CD4-positive, alpha-beta T cell treated with Interferon alpha-2 for 1 hour (primary cell): ENCODE measurements around the gene CFAP74.

ENCODE experiments used
- DNase-seq, 2 donors: peaks; one replicate each; pipeline ENCODE4 v3.0.0-alpha.2; 2020 to 2022

The CFAP74 gene

GRCh38 chr1:1967151-1967550 lies 36.4 kb downstream of the CFAP74 start:
- no peak for DNase-seq

DNA sequence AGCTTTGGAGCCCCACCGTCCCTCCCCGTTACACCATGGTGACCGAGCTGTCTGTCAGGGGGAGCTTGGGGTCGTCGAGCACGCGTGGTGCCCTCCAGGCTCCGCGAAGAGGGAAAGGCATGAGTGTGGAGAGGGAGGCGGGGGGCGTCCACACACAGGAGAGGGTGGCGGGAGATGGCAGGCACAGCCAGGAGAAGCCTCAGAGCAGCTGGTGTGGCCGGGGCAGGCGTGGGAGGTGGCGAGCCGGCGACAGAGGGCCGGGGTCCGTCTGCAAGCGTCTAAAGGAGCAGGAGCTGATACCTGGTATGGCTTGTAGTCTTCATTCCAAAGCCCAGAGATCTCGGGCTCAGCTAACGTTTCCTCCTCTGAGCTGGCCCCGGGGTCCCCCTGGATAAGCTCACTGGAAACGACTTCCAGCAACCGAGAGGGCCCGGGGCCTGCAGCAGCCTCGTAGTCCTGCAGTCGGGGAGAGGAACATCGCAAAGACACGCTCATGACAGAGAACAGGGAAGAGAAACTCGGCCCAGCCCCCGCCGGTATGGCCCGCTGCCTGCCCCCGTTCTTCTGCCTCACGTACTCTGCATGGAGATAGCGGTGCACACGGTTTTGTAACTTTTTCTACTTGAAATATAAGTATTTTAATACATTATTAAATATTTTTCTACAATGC lies 37.4 kb downstream of the CFAP74 start:
- no peak for DNase-seq

DNA sequence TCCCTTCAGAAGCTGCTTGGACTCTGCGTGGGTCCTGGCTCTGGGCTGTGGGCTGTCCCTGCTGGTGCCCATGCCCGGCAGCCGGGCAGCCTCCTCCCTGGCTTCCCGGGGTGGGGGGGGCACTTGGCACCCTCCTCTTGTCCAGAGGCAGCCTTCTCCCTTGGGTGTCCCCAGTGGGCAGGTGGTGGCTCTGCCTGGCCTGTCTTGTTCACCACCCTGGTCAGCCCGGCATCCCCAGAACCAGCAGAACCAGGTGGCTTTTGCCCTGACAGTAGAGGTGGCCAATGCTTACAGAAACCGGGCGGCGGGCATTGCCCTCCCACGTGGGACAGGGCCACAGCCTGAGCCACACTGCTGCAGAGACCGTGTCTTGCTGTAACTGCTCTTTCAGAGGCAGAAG lies 38.0 kb downstream of the CFAP74 start:
- no peak for DNase-seq

GRCh38 chr1:1964811-1965210 lies 38.8 kb downstream of the CFAP74 start:
- no peak for DNase-seq

DNA sequence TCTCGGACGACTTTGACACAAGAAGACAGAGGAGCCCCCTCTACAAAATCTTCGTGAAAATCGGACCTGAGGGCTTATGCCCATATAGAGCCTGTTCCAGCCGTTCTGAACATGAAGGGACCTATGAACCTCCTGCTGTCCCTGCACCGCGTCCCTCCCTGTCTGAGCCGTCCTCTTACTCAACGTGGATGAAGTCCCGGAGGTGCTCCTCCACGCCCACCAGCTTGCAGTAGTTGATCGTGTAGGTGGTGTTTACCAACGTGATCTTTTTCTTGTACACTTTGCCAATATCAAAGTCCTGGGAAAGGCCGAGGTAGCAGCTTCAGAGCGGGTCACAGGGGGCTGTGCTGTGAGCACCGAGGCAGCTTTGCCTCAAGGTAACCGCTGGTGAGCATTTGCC lies 40.0 kb downstream of the CFAP74 start:
- DNase-seq: no peak

GRCh38 chr1:1962752-1963151 lies 40.8 kb downstream of the CFAP74 start:
- DNase-seq: no peak

- no peak for DNase-seq
Observed at GRCh38 chr1:1960480-1961196, 42.9 kb downstream of the CFAP74 start.

DNA sequence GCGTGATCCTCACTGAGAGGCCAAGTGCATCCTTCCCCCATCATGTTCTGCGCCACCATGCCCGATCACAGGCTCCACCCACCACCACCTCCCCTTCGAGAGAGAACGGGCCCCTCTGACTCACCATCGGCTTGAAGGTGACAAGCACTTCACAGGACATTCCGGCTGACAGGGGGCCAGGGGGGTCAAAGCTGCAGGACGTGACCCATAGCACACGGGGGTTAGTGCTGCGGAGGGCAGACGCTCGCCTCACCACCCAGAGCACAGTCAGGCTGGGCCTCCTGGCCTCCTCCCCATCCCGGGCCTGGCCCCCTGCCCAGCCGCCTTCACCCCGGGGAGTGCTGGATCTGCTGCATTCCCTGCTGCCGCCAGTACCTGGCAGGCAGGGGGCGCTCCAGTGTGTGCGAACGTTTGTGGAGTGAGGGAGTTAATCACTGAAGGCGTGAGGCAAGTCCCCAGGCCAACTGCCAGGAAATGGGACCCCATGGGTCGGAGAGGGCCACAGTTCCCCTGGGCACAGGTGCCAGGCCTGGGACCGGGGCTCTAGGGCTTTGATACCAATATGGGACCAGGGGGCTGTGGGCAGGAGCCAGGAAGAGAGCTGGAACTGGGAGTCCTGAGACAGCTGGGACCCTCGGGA lies 43.6 kb downstream of the CFAP74 start:
- peak; percentile 41 to 63 for DNase-seq

GRCh38 chr1:1959459-1959839 lies 44.1 kb downstream of the CFAP74 start:
- no peak for DNase-seq

- DNase-seq: no peak
Observed at GRCh38 chr1:1958071-1958541, 45.5 kb downstream of the CFAP74 start.

DNA sequence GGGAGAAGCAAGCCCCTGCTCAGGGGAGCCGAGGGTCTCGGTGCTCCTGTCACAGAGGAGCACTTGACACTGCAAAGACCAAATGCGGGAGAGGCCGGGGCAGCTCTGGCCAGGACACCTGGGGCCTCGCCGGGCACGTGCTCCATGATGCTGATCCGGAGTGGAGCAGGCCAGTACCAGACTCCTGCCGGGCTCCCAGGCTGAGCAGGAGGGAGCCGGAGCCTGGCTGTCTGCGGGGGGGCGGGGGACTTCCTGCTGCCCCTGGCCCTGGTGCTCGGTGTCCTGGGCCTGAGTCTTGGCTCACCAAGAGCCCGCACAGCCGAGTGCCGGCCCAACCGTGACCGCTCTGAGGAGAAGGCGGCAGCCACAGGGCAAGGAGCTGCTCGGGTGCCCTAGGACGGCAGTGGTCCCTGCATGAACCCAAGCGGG lies 46.0 kb downstream of the CFAP74 start:
- DNase-seq: no peak

DNA sequence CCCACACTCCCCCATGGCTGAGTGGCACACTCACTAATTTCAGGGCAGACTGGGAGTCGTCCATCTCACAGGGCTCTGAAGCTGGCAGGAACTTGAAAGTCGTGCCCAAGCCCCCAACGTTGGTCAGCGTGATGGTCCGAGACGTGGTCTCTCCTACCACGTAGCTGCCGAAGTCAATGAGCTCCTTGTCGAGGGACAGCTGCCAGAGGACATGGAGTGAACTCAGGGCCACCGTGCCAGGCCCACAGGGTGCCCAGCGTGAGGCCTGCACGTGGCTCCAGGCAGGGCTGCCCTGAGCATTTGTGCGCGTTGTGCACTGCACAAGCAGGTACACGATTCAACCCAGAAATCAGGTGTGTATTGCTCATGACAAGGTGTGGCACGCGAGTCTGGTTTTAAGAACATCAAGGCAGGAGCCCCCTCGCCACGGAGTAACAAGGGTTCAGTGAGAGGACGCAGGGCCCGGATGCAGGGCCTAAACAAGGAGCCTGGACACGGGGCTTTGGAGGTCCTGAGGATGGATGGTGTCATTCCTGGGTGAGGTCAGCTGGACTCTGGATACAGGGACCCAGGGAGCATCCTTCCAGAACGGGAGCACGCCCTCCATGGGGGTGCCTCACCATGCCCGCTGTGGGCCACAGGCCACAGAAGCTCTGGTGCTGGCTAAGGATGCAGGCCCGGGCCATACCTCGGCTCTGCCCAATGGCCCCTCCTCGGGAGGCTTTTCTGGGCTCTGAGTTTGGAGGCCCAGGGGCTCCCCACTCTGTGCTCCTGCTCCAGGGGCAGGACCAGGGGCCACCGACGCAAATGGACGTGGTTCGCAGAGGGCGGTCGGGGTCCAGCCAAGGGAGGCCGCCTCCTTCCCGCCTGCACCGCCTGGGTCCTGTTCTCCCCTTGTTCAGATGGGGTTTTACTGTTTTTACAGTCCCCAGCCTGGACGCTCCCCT lies 46.7 kb downstream of the CFAP74 start:
- no peak for DNase-seq

DNA sequence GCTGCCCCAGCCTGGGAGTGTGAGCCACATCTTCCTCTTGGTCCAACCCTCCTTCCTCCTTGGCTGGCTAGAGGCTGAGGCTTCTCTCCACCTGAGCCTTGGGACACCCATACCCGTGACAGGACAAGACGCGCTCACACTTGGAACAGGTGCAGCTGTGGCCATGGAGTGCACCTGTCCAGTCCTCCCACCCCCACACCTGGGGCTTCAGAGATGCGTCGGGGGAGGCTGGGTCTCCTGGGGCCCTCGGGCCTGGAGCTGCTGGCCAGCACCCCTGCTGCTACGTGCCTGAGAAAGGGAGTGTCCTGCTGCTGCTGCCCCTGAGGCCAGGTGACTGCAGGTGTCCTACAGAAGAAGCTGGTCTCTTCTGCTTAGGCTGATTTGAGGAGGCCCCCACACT lies 47.5 kb downstream of the CFAP74 start:
- no peak for DNase-seq

DNA sequence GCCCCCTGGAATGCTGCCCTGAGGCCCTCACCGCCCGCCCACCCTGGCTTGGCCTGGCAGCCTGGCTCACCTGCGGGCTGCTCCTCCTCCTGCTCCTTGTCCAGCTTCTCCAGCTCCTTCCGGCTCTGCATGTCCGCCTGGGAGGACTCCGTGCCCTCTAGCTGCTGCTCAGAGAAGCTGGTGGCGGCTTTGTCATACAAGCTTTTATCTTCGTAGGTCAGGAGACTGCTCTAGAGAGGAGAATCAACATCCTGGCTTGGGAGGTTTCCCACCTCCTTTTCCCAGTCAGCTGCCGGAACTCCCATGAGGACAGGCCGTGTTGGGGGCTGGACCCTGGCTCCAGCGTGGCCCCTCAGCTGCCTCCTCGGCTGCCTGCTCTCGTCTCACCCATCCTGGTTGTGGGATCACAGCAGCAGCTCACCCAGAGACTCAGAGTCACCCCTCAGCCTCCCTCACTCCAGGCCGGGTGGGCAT lies 47.9 kb downstream of the CFAP74 start:
- DNase-seq: no peak

DNA sequence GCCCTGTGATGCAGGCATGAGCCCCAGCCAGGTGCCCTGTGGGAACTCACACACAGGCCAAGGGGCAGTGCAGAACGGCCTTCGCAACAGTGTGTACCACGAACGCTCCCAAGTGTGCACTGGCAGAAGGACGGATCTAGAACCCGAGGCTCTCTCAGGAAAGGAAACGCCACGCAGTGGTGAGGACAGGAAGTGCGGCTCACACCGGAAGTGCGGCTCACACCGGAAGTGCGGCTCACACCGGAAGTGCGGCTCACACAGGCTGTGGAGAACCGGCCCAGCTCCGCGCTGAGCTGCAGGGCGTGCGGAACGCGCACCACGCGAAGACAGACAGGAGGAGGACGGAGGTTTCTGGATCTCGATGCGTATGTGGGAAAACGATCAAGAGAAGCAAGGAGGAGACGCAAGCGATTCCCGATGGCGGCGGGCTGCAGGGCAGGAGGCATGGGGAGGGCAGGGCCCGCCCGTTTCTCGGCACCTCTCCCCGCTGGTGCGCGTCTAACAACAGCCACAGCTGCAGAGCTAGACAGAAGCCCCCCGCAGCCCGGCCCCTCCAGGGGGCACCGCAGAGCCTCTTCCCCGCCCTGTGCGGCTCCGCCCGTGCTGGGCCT lies 48.6 kb downstream of the CFAP74 start:
- no peak for DNase-seq

- DNase-seq: no peak
Observed at GRCh38 chr1:1954015-1954414, 49.6 kb downstream of the CFAP74 start.

GRCh38 chr1:1950940-1951339 lies 52.6 kb downstream of the CFAP74 start:
- DNase-seq: no peak

- DNase-seq: no peak
Observed at GRCh38 chr1:1948783-1949182, 54.8 kb downstream of the CFAP74 start.

DNA sequence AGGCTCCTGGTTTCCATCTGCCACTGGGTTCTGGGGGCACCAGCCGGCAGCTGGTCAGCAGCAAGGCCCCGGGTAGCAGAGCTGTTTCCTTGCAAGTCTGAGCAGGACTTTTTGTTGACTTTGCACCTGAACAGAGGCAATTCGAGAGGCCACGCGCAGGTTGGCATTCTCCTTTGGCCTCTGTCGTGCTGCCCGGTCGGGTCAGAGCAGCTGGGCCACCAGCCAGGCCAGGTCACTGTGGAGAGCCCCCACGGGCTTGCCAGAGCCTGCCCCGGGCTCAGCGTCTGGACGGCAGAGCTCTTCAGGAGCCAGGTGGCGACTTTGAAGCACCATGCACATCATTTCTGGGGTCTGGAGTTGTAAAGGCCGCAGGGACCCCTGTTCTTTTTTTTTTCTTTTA lies 56.1 kb downstream of the CFAP74 start:
- no peak for DNase-seq

DNA sequence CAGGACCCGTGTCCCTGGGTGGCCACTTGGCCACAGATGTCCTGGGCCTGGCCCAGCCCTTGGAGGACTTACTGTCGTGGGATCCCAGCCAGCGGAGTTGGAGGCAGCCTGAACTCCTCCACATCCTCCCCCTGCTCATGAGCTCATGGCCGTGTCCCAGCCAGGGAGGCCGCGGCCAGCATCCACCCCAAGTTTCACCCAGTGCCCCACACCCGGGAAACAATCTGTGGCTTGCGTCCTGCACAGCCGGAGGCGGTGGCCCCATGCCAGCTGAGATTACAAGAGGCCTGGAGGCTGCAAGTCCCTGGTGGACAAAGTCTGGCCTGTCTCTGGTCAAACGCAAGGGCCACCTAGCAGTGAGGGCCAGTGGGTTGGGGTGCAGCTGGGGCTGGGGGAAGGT lies 57.0 kb downstream of the CFAP74 start:
- DNase-seq: no peak

GRCh38 chr1:1945782-1946393 lies 57.7 kb downstream of the CFAP74 start:
- DNase-seq: no peak
